ENCODE data around the gene SYTL4.

SYTL4 gene

GRCh38 chrX:100720301-100720700 is 11.6 kb downstream of the SYTL4 start:
- Histone ChIP-seq H3K79me1 (ENCODE audit: low read length) (no peaks in the 10 kb centered on the region), H4K12ac (ENCODE audit: low read depth, low read length) (no peak overlapping the region), H2AFZ (ENCODE audit: insufficient read depth, low read length, poor library complexity) (no peak overlapping the region), H3K23ac (ENCODE audit: low read length) (no peak overlapping the region), H4K8ac (ENCODE audit: low read depth, low read length) (no peak overlapping the region), H4K91ac (ENCODE audit: low read depth, low read length) (no peak overlapping the region), H3K9ac (ENCODE audit: low read length) (no peak overlapping the region), H3K4me2 (ENCODE audit: low read length) (no peak overlapping the region), H2AK5ac (ENCODE audit: low read length) (no peak overlapping the region), H3K27me3 (ENCODE audit: insufficient read depth, low read length) (no peaks in the 10 kb centered on the region), H3K4me1 (ENCODE audit: control insufficient read depth in 1 of 2, insufficient read depth in 2 of 2, low read length in 2 of 2) (no peaks in the 10 kb centered on the region), H2BK5ac (ENCODE audit: low read depth, low read length, poor library complexity) (no peak overlapping the region), H3K27ac (ENCODE audit: low read depth, low read length) (no peak overlapping the region), H3K36me3 (ENCODE audit: control insufficient read depth in 1 of 2, insufficient read depth in 2 of 2, low read length in 2 of 2) (no peaks in the 10 kb centered on the region), H3K79me2 (ENCODE audit: control insufficient read depth, insufficient read depth, low read length, poor library complexity) (no peaks in the 10 kb centered on the region), H3K14ac (ENCODE audit: low read length) (no peak overlapping the region), H2BK12ac (ENCODE audit: low read length) (no peak overlapping the region), H3K9me3 (ENCODE audit: insufficient read depth, low read depth, low read length) (no peaks in the 10 kb centered on the region), H3K18ac (ENCODE audit: low read length) (no peak overlapping the region), H3K4ac (ENCODE audit: low read depth, low read length) (no peak overlapping the region), H2BK120ac (ENCODE audit: insufficient read depth, low read length, poor library complexity) (no peak overlapping the region), H3K4me3 (ENCODE audit: low read depth, low read length) (no peak overlapping the region)
- no CpG with 5 or more reads among the region's 2 CpGs for WGBS (ENCODE audit: extremely low coverage, insufficient coverage, insufficient read length)
- DNase-seq = no peak

- H2AK5ac ChIP-seq (ENCODE audit: low read length) = no peak overlapping the region
- H3K79me2 ChIP-seq (ENCODE audit: control insufficient read depth, insufficient read depth, low read length, poor library complexity) = no peaks in the 10 kb centered on the region
- H3K18ac ChIP-seq (ENCODE audit: low read length) = no peak overlapping the region
- H3K4ac ChIP-seq (ENCODE audit: low read depth, low read length) = no peak overlapping the region
- no peaks in the 10 kb centered on the region for H3K9me3 ChIP-seq (ENCODE audit: insufficient read depth, low read depth, low read length)
- no peaks in the 10 kb centered on the region for H3K79me1 ChIP-seq (ENCODE audit: low read length)
- no peaks in the 10 kb centered on the region for H3K36me3 ChIP-seq (ENCODE audit: control insufficient read depth in 1 of 2, insufficient read depth in 2 of 2, low read length in 2 of 2)
- no peak overlapping the region for H3K9ac ChIP-seq (ENCODE audit: low read length)
- no CpG with 5 or more reads among the region's 2 CpGs for WGBS (ENCODE audit: extremely low coverage, insufficient coverage, insufficient read length)
- no peak overlapping the region for H2AFZ ChIP-seq (ENCODE audit: insufficient read depth, low read length, poor library complexity)
- H4K8ac ChIP-seq (ENCODE audit: low read depth, low read length) = no peak overlapping the region
- H3K4me2 ChIP-seq (ENCODE audit: low read length) = no peak overlapping the region
- no peaks in the 10 kb centered on the region for H3K4me1 ChIP-seq (ENCODE audit: control insufficient read depth in 1 of 2, insufficient read depth in 2 of 2, low read length in 2 of 2)
- H3K23ac ChIP-seq (ENCODE audit: low read length) = no peak overlapping the region
- no peak overlapping the region for H2BK5ac ChIP-seq (ENCODE audit: low read depth, low read length, poor library complexity)
- H4K91ac ChIP-seq (ENCODE audit: low read depth, low read length) = no peak overlapping the region
- no peaks in the 10 kb centered on the region for H3K27me3 ChIP-seq (ENCODE audit: insufficient read depth, low read length)
- H4K12ac ChIP-seq (ENCODE audit: low read depth, low read length) = no peak overlapping the region
- no peak overlapping the region for H3K14ac ChIP-seq (ENCODE audit: low read length)
- no peak for DNase-seq
- H2BK12ac ChIP-seq (ENCODE audit: low read length) = no peak overlapping the region
- no peak overlapping the region for H3K4me3 ChIP-seq (ENCODE audit: low read depth, low read length)
- no peak overlapping the region for H2BK120ac ChIP-seq (ENCODE audit: insufficient read depth, low read length, poor library complexity)
- H3K27ac ChIP-seq (ENCODE audit: low read depth, low read length) = no peak overlapping the region
Measured at GRCh38 chrX:100719139-100719538, 12.8 kb downstream of the SYTL4 start.

GRCh38 chrX:100717363-100717762 is 14.6 kb downstream of the SYTL4 start:
- H3K4me3 ChIP-seq (ENCODE audit: low read depth, low read length) = no peak overlapping the region
- DNase-seq = peak in 1 of 2 donors; percentile 4
- no peak overlapping the region for H2BK5ac ChIP-seq (ENCODE audit: low read depth, low read length, poor library complexity)
- H3K4me1 ChIP-seq (ENCODE audit: control insufficient read depth in 1 of 2, insufficient read depth in 2 of 2, low read length in 2 of 2) = no peaks in the 10 kb centered on the region
- H3K79me2 ChIP-seq (ENCODE audit: control insufficient read depth, insufficient read depth, low read length, poor library complexity) = no peaks in the 10 kb centered on the region
- H2AK5ac ChIP-seq (ENCODE audit: low read length) = no peak overlapping the region
- H3K27ac ChIP-seq (ENCODE audit: low read depth, low read length) = no peak overlapping the region
- no peak overlapping the region for H4K12ac ChIP-seq (ENCODE audit: low read depth, low read length)
- no peak overlapping the region for H3K18ac ChIP-seq (ENCODE audit: low read length)
- H3K9ac ChIP-seq (ENCODE audit: low read length) = no peak overlapping the region
- no peak overlapping the region for H3K4ac ChIP-seq (ENCODE audit: low read depth, low read length)
- no peak overlapping the region for H4K91ac ChIP-seq (ENCODE audit: low read depth, low read length)
- no peak overlapping the region for H3K23ac ChIP-seq (ENCODE audit: low read length)
- no peak overlapping the region for H2AFZ ChIP-seq (ENCODE audit: insufficient read depth, low read length, poor library complexity)
- H2BK120ac ChIP-seq (ENCODE audit: insufficient read depth, low read length, poor library complexity) = no peak overlapping the region
- no peaks in the 10 kb centered on the region for H3K9me3 ChIP-seq (ENCODE audit: insufficient read depth, low read depth, low read length)
- H3K79me1 ChIP-seq (ENCODE audit: low read length) = no peaks in the 10 kb centered on the region
- no peak overlapping the region for H3K4me2 ChIP-seq (ENCODE audit: low read length)
- no peaks in the 10 kb centered on the region for H3K36me3 ChIP-seq (ENCODE audit: control insufficient read depth in 1 of 2, insufficient read depth in 2 of 2, low read length in 2 of 2)
- H4K8ac ChIP-seq (ENCODE audit: low read depth, low read length) = no peak overlapping the region
- no peak overlapping the region for H2BK12ac ChIP-seq (ENCODE audit: low read length)
- WGBS (ENCODE audit: extremely low coverage, insufficient coverage, insufficient read length) = no CpG with 5 or more reads among the region's 8 CpGs
- H3K14ac ChIP-seq (ENCODE audit: low read length) = no peak overlapping the region
- H3K27me3 ChIP-seq (ENCODE audit: insufficient read depth, low read length) = no peaks in the 10 kb centered on the region

- Histone ChIP-seq H3K23ac (ENCODE audit: low read length) (no peak overlapping the region), H3K4me3 (ENCODE audit: low read depth, low read length) (no peak overlapping the region), H3K4me2 (ENCODE audit: low read length) (no peak overlapping the region), H3K9ac (ENCODE audit: low read length) (no peak overlapping the region), H3K18ac (ENCODE audit: low read length) (no peak overlapping the region), H3K79me2 (ENCODE audit: control insufficient read depth, insufficient read depth, low read length, poor library complexity) (no peaks in the 10 kb centered on the region), H3K4ac (ENCODE audit: low read depth, low read length) (no peak overlapping the region), H3K27me3 (ENCODE audit: insufficient read depth, low read length) (no peaks in the 10 kb centered on the region), H4K91ac (ENCODE audit: low read depth, low read length) (no peak overlapping the region), H3K27ac (ENCODE audit: low read depth, low read length) (no peak overlapping the region), H3K4me1 (ENCODE audit: control insufficient read depth in 1 of 2, insufficient read depth in 2 of 2, low read length in 2 of 2) (no peaks in the 10 kb centered on the region), H3K14ac (ENCODE audit: low read length) (no peak overlapping the region), H3K79me1 (ENCODE audit: low read length) (no peaks in the 10 kb centered on the region), H4K12ac (ENCODE audit: low read depth, low read length) (no peak overlapping the region), H2BK12ac (ENCODE audit: low read length) (no peak overlapping the region), H4K8ac (ENCODE audit: low read depth, low read length) (no peak overlapping the region), H2BK120ac (ENCODE audit: insufficient read depth, low read length, poor library complexity) (no peak overlapping the region), H3K9me3 (ENCODE audit: insufficient read depth, low read depth, low read length) (no peaks in the 10 kb centered on the region), H2AK5ac (ENCODE audit: low read length) (no peak overlapping the region), H2AFZ (ENCODE audit: insufficient read depth, low read length, poor library complexity) (no peak overlapping the region), H2BK5ac (ENCODE audit: low read depth, low read length, poor library complexity) (no peak overlapping the region), H3K36me3 (ENCODE audit: control insufficient read depth in 1 of 2, insufficient read depth in 2 of 2, low read length in 2 of 2) (no peaks in the 10 kb centered on the region)
- no peak for DNase-seq
- WGBS (ENCODE audit: extremely low coverage, insufficient coverage, insufficient read length) = no CpG with 5 or more reads among the region's 3 CpGs
Measured at GRCh38 chrX:100710816-100711215, 21.1 kb downstream of the SYTL4 start.

Data from trophoblast cell (in vitro differentiated cells and primary cell).